ENCODE results near the gene CASZ1. TPM values are rescaled to one million over a fixed set of nuclear protein-coding genes. Genes with fewer than 3 reads are reported as not detected.

CASZ1 gene
- total RNA-seq, 2 donors from 2014 or later: 90.9 to 96.9 TPM

DNA sequence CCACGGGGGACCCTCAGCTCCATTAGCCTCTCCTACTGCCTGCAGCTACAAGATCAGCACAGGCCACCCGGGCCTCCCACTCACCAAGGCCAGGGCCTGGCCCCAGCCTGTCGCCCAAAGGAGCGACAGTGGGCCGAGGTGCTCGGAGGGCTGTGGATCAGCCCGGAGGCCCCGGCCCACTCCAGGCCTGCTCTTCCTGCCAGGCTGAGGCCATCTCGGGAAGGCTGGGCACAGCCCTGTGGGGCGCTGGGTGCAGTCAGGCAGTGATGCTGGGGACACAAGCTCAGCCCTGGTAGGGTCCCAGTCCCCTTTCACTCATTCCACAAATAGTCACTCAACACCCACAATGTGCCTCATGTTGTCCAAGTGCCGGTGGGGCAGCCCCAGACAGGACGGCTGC, 58.8 kb downstream of the CASZ1 start:
- 57% methylated on average over 12 of the region's 12 CpGs for WGBS
- TF ChIP-seq CTCF (IDR thresholded peaks at IDR 0.05) (no peak), POLR2A (IDR thresholded peaks at IDR 0.05) (no peak), POLR2AphosphoS5 (IDR thresholded peaks at IDR 0.05) (no peak)

DNA sequence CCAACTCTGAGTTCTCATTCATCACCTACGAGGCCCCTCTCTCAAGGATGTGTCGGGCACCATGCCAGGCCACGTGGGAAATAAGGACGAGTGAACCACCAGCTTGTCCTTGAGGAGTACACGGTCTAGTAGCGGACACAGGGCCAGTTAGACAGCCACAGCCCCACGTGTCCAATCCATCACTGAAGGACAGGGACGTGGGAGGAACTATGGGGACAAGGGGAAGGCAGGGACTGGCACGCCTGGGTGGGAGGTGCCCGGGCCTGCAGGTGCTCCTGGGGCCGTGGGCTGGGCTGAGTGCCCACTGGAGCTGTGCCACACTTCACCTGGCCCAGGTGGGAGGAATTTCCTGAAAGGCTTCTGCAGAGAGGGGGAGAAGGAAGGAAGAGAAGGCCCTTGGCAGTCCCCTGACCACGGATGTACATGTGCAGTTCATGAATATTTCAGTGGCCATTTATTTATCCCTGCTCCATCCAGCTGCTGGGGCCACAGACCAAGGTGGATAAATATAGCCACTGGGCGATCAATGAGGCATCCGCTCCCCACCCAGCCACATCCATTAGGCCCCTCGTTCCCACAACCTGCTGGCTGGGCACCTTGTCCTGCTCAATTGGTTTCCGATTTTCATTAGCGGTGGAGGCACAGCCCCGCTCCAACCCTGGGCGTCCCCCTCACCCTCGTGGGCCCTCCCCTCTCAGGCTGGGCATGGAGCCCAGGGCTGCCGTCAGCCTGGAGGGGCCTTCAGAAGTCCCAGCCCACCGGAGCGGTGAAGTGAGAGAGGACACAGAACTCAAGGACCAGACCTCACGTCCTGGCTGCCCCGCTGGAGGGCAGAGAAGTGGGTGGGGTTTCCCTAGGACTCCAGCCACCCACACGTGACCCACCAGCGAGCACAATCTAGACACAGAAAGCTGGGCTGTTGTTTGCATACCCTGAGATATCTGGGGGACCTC, 59.5 kb downstream of the CASZ1 start:
- intact Hi-C loops (cut with DNase I): no loop called here
- Histone ChIP-seq H3K4me3 (no peak overlapping the region), H3K36me3 (no peaks in the 10 kb centered on the region), H3K9me3 (no peaks in the 10 kb centered on the region), H3K4me1 (replicated peaks) (peaks cover 30% of the 10 kb centered on the region), H3K27ac (peak overlapping the region; percentile 78 to 79), H3K27me3 (replicated peaks; ENCODE audit: insufficient read depth) (no peaks in the 10 kb centered on the region)
- peak; percentile 83 for TF ChIP-seq POLR2AphosphoS5 (IDR thresholded peaks at IDR 0.05)
- no peak for TF ChIP-seq POLR2A (IDR thresholded peaks at IDR 0.05)
- WGBS: 26% methylated on average over 27 of the region's 27 CpGs
- peak; percentile 81 for DNase-seq (ENCODE audit: low spot score)

More for the DNA sequence above, 58.8 kb downstream of the CASZ1 start:
- Histone ChIP-seq H3K27ac (peak overlapping the region; percentile 78 to 79), H3K4me3 (no peak overlapping the region), H3K9me3 (no peaks in the 10 kb centered on the region), H3K4me1 (replicated peaks) (peaks cover 30% of the 10 kb centered on the region), H3K36me3 (no peaks in the 10 kb centered on the region), H3K27me3 (replicated peaks; ENCODE audit: insufficient read depth) (no peaks in the 10 kb centered on the region)
- DNase-seq (ENCODE audit: low spot score): no peak
- intact Hi-C loops (cut with DNase I): no loop called here

DNA sequence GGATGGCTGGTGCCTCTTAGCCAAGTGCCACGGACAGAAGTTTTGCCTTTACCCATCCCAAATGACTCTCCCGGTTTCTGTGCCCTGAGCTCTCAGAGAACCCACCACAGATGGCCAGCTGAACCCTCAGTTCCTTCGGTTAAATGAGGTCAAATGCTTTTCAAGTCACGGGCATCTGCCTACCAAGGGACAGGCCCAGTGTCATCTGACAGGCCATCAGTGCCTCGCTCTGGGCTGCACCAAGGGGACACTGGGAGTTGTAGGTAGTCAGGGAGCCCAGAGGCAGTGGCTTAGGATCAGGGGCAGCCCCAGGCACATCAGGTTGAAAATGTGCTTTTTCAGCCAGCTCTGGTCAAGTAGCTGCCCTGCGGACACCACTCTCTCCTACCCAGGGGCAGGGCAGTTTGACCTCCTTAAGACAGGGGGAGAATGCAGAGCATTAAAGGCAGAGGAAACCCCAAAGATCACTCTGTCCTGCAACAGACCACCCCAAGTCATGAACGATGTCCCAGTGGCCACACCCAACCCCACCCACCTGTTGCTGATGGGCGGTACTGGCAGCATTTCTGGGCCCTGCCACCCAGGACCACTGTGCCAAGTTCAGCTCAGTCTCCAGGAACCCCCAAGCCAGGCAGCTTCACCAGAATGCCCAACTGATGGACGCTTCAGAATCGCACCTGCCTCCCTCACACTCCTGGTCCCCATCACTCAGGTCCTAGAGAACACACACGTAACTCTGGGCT, 60.7 kb downstream of the CASZ1 start:
- no peaks in the 10 kb centered on the region for H3K27me3 ChIP-seq (replicated peaks; ENCODE audit: insufficient read depth)
- no peak for DNase-seq (ENCODE audit: low spot score)
- no peaks in the 10 kb centered on the region for H3K9me3 ChIP-seq
- no peaks in the 10 kb centered on the region for H3K36me3 ChIP-seq
- peak overlapping the region; percentile 5 to 79 for H3K27ac ChIP-seq
- 64% methylated on average over 11 of the region's 11 CpGs for WGBS
- H3K4me3 ChIP-seq: no peak overlapping the region
- TF ChIP-seq CTCF (IDR thresholded peaks at IDR 0.05) (no peak), POLR2AphosphoS5 (IDR thresholded peaks at IDR 0.05) (no peak), POLR2A (IDR thresholded peaks at IDR 0.05) (no peak)
- H3K4me1 ChIP-seq (replicated peaks): peaks cover 30% of the 10 kb centered on the region
- intact Hi-C loops (cut with DNase I): no loop called here

- no peaks in the 10 kb centered on the region for H3K27me3 ChIP-seq (replicated peaks; ENCODE audit: insufficient read depth)
- WGBS: 49% methylated on average over 24 of the region's 24 CpGs
- no peak overlapping the region for H3K4me3 ChIP-seq
- peak overlapping the region in 1 of 2 donors; percentile 79 for H3K27ac ChIP-seq
- no peak for DNase-seq (ENCODE audit: low spot score)
- peaks cover 30% of the 10 kb centered on the region for H3K4me1 ChIP-seq (replicated peaks)
- no peaks in the 10 kb centered on the region for H3K9me3 ChIP-seq
- TF ChIP-seq POLR2AphosphoS5 (IDR thresholded peaks at IDR 0.05): no peak
- no peak for TF ChIP-seq POLR2A (IDR thresholded peaks at IDR 0.05)
- no peak for TF ChIP-seq CTCF (IDR thresholded peaks at IDR 0.05)
- intact Hi-C loops (cut with DNase I): no loop called here
- no peaks in the 10 kb centered on the region for H3K36me3 ChIP-seq
Observed at GRCh38 chr1:10734962-10735544, 61.4 kb downstream of the CASZ1 start.

DNA sequence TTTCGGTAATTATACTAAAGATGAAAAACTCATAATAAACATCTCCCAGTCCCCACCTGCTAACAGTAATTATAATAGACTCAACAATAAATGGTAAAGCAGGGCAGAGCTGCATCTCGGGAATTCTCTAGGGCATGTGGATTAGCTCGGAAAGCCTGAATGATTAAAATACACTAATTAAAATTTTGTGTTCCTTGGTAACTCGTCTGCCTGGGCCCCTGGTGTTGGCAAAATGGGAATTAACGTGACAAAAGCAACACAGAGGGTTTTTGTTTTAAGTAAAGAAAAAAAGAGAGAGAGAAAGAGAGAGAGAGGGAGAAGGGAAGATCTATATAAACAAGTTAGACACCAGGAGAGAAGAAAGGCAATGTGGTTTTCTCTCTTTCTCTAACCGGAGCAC, 62.1 kb downstream of the CASZ1 start:
- TF ChIP-seq CTCF (IDR thresholded peaks at IDR 0.05) (no peak), POLR2AphosphoS5 (IDR thresholded peaks at IDR 0.05) (no peak), POLR2A (IDR thresholded peaks at IDR 0.05) (no peak)
- no peaks in the 10 kb centered on the region for H3K27me3 ChIP-seq (replicated peaks; ENCODE audit: insufficient read depth)
- H3K4me3 ChIP-seq: no peak overlapping the region
- no peaks in the 10 kb centered on the region for H3K9me3 ChIP-seq
- WGBS: 61% methylated on average over 6 of the region's 6 CpGs
- DNase-seq (ENCODE audit: low spot score): no peak
- no peaks in the 10 kb centered on the region for H3K36me3 ChIP-seq
- H3K4me1 ChIP-seq (replicated peaks): peaks cover 30% of the 10 kb centered on the region
- peak overlapping the region in 1 of 2 donors; percentile 8 for H3K27ac ChIP-seq
- intact Hi-C loops (cut with DNase I): no loop called here
